ENCODE data around the gene BST2.
A peak's percentile ranks its signal among the peaks of the same experiment; 100 is the strongest.

Gene BST2

GRCh38 chr19:17391371-17392151, 13.9 kb downstream of the BST2 start:
- H3K4me3 ChIP-seq (ENCODE audit: low read depth in 1 of 2, low read length in 2 of 2): peak overlapping the region in 1 of 2 experiments; percentile 53; a peak in 2 of 4 replicates
- H3K27me3 ChIP-seq (ENCODE audit: insufficient read depth, low read length, poor library complexity): peaks cover 3% of the 10 kb centered on the region
- DNase-seq (no peak), ATAC-seq (ENCODE audit: insufficient read depth, low read depth) (no peak)
- no peak overlapping the region for H3K27ac ChIP-seq (ENCODE audit: low read length)
- peaks cover 23% of the 10 kb centered on the region for H3K4me1 ChIP-seq (ENCODE audit: insufficient read depth, low read length)
- H3K36me3 ChIP-seq (ENCODE audit: insufficient read depth, low read length): no peaks in the 10 kb centered on the region
- peak overlapping the region; percentile 41 for H3K9ac ChIP-seq (ENCODE audit: low read depth, low read length)
- H3K4me2 ChIP-seq (ENCODE audit: insufficient read depth, low read length): peak overlapping the region; percentile 77
- no peaks in the 10 kb centered on the region for H3K9me3 ChIP-seq (ENCODE audit: insufficient read depth, low read length, severe bottlenecking)
- no peaks in the 10 kb centered on the region for H3K79me2 ChIP-seq (ENCODE audit: insufficient read depth, low read length)
- H2AFZ ChIP-seq (ENCODE audit: low read depth, low read length): peak overlapping the region; percentile 66
- H4K20me1 ChIP-seq (ENCODE audit: insufficient read depth, low read length): no peaks in the 10 kb centered on the region
- TF ChIP-seq EZH2 (IDR thresholded peaks at IDR 0.05; ENCODE audit: borderline replicate concordance, low read depth, low read length, severe bottlenecking): no peak
- TF ChIP-seq, protein P1, sequence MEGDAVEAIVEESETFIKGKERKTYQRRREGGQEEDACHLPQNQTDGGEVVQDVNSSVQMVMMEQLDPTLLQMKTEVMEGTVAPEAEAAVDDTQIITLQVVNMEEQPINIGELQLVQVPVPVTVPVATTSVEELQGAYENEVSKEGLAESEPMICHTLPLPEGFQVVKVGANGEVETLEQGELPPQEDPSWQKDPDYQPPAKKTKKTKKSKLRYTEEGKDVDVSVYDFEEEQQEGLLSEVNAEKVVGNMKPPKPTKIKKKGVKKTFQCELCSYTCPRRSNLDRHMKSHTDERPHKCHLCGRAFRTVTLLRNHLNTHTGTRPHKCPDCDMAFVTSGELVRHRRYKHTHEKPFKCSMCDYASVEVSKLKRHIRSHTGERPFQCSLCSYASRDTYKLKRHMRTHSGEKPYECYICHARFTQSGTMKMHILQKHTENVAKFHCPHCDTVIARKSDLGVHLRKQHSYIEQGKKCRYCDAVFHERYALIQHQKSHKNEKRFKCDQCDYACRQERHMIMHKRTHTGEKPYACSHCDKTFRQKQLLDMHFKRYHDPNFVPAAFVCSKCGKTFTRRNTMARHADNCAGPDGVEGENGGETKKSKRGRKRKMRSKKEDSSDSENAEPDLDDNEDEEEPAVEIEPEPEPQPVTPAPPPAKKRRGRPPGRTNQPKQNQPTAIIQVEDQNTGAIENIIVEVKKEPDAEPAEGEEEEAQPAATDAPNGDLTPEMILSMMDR (IDR thresholded peaks at IDR 0.05; ENCODE audit: borderline replicate concordance, extremely low read depth, low read length, poor library complexity, severe bottlenecking): no peak

GRCh38 chr19:17390665-17391370, 14.6 kb downstream of the BST2 start:
- Histone ChIP-seq H3K4me1 (ENCODE audit: insufficient read depth, low read length) (peaks cover 24% of the 10 kb centered on the region), H4K20me1 (ENCODE audit: insufficient read depth, low read length) (no peaks in the 10 kb centered on the region), H2AFZ (ENCODE audit: low read depth, low read length) (peak overlapping the region; percentile 66), H3K36me3 (ENCODE audit: insufficient read depth, low read length) (no peaks in the 10 kb centered on the region), H3K9ac (ENCODE audit: low read depth, low read length) (peak overlapping the region; percentile 41), H3K4me3 (ENCODE audit: low read depth in 1 of 2, low read length in 2 of 2) (peak overlapping the region in 1 of 2 experiments; percentile 53; a peak in 2 of 4 replicates), H3K9me3 (ENCODE audit: insufficient read depth, low read length, severe bottlenecking) (no peaks in the 10 kb centered on the region), H3K4me2 (ENCODE audit: insufficient read depth, low read length) (peak overlapping the region; percentile 77), H3K79me2 (ENCODE audit: insufficient read depth, low read length) (no peaks in the 10 kb centered on the region), H3K27ac (ENCODE audit: low read length) (no peak overlapping the region), H3K27me3 (ENCODE audit: insufficient read depth, low read length, poor library complexity) (peaks cover 3% of the 10 kb centered on the region)
- no peak for TF ChIP-seq EZH2 (IDR thresholded peaks at IDR 0.05; ENCODE audit: borderline replicate concordance, low read depth, low read length, severe bottlenecking)
- TF ChIP-seq, protein P1 (IDR thresholded peaks at IDR 0.05; ENCODE audit: borderline replicate concordance, extremely low read depth, low read length, poor library complexity, severe bottlenecking): peak; percentile 76
- ATAC-seq (ENCODE audit: insufficient read depth, low read depth): peak; percentile 97
- peak; percentile 86 for DNase-seq

DNA sequence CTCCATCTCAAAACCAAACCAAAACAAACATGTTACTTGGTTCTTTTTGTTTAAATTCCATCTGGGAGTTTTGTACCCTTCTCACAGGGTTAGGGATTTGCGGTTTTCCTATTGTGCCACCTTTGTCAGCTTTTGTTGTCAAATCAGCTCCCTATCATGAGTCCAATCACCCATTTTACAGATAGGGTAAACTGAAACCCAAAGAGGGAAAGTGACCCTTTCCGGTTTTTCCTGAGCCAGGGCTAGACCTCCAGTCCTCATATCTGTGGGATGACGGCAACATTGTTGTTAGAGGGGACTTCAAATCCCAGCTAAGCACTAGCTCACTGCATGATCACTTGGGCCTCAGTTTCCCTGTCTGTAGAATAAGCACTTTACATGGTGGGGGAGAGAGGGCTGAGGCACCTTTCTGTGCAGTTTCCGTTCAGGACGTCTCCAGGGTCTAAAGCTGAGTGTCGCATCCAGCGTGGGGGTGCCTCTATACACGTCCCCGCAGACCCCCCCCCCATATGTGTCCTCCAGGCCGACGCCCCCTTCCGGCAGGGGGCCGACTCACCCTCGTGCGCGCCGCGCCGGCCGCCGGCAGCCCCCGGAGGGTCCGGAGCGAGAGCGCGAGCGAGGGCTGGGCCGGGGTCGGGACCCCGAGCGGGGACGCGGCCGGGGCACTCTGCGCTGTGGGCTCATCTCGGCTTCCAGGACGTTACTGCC, 15.3 kb downstream of the BST2 start:
- TF ChIP-seq EZH2 (IDR thresholded peaks at IDR 0.05; ENCODE audit: borderline replicate concordance, low read depth, low read length, severe bottlenecking): no peak
- TF ChIP-seq, protein P1 (IDR thresholded peaks at IDR 0.05; ENCODE audit: borderline replicate concordance, extremely low read depth, low read length, poor library complexity, severe bottlenecking): no peak
- Histone ChIP-seq H3K9me3 (ENCODE audit: insufficient read depth, low read length, severe bottlenecking) (no peaks in the 10 kb centered on the region), H4K20me1 (ENCODE audit: insufficient read depth, low read length) (no peaks in the 10 kb centered on the region), H3K27me3 (ENCODE audit: insufficient read depth, low read length, poor library complexity) (peaks cover 3% of the 10 kb centered on the region), H3K27ac (ENCODE audit: low read length) (no peak overlapping the region), H2AFZ (ENCODE audit: low read depth, low read length) (no peak overlapping the region), H3K79me2 (ENCODE audit: insufficient read depth, low read length) (no peaks in the 10 kb centered on the region), H3K36me3 (ENCODE audit: insufficient read depth, low read length) (no peaks in the 10 kb centered on the region), H3K4me1 (ENCODE audit: insufficient read depth, low read length) (peaks cover 20% of the 10 kb centered on the region), H3K4me2 (ENCODE audit: insufficient read depth, low read length) (no peak overlapping the region), H3K4me3 (ENCODE audit: low read depth in 1 of 2, low read length in 2 of 2) (no peak overlapping the region), H3K9ac (ENCODE audit: low read depth, low read length) (no peak overlapping the region)
- DNase-seq: no peak
- no peak for ATAC-seq (ENCODE audit: insufficient read depth, low read depth)

All from DND-41 (cell line).